HG02798 (cell line): ENCODE data around the gene DNM2.
"Not testable (repeated sequence)": the region's sequence is repeated elsewhere in the genome, so short reads cannot be mapped to it uniquely, and the experiment has no call there.

Experiments used
- ATAC-seq: cut with Tn5 transposase; IDR thresholded peaks from one replicate; pipeline ENCODE4 v1.9.1; 2021; ENCODE audit warnings: mild to moderate bottlenecking; ENCODE audit not compliant: unreplicated experiment, poor library complexity

The DNM2 gene

GRCh38 chr19:10720607-10721125 is 2.8 kb downstream of the DNM2 start:
- ATAC-seq: no peak

DNA sequence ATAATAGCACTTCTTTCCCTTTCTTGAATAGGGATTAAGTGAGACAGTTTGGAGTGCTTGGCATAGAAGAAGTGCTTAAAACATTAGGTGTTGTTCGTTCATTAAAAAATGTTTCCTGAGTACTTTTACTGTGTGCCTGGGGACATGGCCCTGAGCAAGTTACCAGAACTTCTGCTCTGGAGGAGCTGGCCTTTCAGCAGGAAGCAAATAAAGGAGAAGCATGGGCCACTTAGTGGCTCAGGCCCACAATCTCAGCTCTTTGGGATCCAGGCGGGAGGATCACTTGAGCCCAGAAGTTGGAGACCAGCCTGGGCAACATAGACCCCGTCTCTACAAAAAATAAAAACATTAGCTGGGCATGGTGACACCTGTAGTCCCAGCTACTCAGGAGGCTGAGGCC is 5.7 kb downstream of the DNM2 start:
- no peak for ATAC-seq

GRCh38 chr19:10724573-10725071 is 6.7 kb downstream of the DNM2 start:
- no peak for ATAC-seq

- ATAC-seq: no peak
These were observed 7.5 kb downstream of the DNM2 start for GRCh38 chr19:10725415-10725814.

- ATAC-seq: no peak
These were observed 8.4 kb downstream of the DNM2 start for GRCh38 chr19:10726268-10726667.

- no peak for ATAC-seq
These were observed 9.9 kb downstream of the DNM2 start for GRCh38 chr19:10727685-10728201.

DNA sequence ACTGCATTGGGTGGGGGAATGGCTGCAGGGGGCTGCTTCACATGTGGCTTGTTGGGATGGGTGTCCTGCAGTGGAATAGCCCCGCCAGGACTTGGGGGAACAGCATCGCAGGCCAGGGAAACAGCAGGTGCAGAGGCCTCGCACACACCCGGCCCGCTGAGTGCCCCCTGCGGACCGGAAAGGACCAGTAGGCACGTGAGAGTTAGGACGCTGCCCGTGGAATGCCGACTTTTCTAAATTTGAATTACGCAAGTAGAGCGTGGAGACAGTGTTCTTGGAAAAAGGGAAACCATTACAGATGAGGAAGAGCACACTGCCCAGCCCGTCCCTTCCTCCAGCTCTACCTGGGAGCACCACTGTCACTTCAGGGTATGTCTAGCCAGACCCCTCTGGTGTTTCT is 11.5 kb downstream of the DNM2 start:
- no peak for ATAC-seq

- ATAC-seq: no peak
These were observed 13.1 kb downstream of the DNM2 start for GRCh38 chr19:10730932-10731331.

DNA sequence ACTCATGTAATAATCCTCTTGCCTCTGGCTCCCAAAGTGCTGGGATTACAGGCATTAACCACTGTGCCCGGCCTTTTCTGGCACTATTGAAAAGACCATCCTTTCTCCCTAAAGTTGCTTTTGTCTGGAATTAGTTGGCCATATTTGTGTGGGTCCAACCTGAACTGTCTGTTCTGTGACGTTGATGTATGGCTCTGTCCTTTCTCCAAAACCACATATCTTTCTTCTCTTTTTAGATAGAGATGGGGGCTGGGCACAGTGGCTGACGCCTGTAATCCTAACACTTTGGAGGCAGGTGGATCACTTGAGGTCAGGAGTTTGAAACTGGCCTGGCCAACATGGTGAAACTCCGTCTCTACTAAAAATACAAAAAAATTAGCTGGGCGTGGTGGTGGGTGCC is 17.9 kb downstream of the DNM2 start:
- no peak for ATAC-seq

DNA sequence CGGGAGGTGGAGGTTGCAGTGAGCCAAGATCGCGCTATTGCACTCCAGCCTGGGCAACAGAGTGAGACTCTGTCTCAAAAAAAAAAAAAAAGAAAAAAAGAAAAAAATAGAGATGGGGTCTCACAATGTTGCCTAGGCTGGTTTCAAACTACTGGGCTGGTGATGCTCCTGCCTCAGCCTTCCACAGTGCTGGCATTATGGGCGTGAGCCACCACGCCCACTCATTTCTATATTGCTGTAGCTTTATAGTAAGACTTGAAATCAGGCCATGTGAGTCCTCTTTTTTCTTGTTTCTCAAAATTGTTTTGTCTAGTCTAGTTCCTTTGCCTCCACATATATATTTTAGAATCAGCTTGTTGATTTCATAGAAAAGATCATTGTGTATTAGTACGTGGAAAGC is 18.3 kb downstream of the DNM2 start:
- ATAC-seq: no peak

- no peak for ATAC-seq
These were observed 19.2 kb downstream of the DNM2 start for GRCh38 chr19:10736916-10737551.

GRCh38 chr19:10737722-10738121 is 19.8 kb downstream of the DNM2 start:
- ATAC-seq: no peak

DNA sequence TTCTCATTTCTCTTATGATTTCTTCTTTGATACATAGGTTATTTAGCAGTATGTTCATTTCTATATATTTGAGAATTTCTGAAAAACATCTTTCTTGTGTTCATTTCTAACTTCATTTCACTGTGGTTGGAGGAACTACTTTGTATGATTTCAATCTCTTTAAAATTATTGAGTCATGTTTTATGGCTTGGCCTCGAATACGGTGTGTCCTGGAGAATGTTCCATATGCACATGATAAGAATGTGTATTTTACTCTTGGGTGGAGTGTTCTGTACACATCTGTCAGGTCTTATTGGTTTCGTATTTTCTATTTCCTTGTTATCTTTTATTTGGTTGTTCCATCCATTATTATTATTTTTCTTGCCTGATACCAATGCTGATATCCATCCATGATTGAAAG is 22.9 kb downstream of the DNM2 start:
- ATAC-seq: no peak

DNA sequence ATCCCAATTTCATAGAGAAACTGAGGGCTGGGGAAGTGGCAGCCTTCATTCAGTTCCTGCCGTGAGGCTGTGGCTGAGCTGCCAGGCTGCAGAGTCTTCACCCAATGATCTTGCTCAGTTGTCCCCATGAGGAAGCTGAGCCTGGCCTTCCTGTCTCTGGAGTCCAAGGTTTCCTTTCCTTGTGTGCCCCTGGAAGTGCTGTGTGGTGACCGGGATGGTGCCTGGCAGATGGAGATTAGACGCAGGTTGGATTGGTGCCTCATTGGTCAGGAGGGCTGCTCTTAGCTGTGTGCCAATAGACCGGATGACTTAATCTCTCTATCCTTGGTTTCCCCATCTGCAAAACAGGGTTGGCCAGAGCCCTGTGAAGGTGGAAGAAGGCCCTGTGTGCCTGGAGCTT is 24.6 kb downstream of the DNM2 start:
- no peak for ATAC-seq

DNA sequence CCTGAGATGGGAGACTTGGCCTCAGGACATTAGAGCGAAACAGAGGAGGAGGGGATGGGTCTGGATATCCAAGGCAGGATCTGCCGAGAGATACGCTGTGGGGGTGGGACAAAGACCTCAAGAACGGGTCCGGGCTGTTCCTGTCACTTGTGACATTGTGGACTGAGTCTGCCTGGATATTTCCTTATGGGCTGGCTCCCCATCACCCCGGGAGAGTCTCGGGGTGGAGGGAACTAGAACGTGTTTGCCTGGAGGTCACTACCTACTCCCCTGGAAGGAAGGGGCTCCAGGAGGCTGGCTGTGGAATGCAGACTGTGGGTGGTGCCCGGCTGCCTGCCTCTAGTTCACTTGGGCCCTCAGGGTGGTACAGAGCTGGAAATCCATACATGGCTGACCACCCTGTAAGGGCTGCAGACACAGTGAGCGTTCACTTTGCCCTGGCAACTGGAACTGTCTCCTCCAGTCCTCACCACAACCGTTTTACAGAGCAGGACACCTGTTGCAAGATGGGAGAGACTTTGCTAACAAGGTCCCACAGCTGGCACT is 26.4 kb downstream of the DNM2 start:
- no peak for ATAC-seq

GRCh38 chr19:10744801-10745293 is 27.0 kb downstream of the DNM2 start:
- no peak for ATAC-seq

- not testable (repeated sequence) for ATAC-seq
These were observed 28.6 kb downstream of the DNM2 start for GRCh38 chr19:10746437-10746836.

- no peak for ATAC-seq
These were observed 29.4 kb downstream of the DNM2 start for GRCh38 chr19:10747271-10747670.

GRCh38 chr19:10747674-10748073 is 29.8 kb downstream of the DNM2 start:
- ATAC-seq: no peak

DNA sequence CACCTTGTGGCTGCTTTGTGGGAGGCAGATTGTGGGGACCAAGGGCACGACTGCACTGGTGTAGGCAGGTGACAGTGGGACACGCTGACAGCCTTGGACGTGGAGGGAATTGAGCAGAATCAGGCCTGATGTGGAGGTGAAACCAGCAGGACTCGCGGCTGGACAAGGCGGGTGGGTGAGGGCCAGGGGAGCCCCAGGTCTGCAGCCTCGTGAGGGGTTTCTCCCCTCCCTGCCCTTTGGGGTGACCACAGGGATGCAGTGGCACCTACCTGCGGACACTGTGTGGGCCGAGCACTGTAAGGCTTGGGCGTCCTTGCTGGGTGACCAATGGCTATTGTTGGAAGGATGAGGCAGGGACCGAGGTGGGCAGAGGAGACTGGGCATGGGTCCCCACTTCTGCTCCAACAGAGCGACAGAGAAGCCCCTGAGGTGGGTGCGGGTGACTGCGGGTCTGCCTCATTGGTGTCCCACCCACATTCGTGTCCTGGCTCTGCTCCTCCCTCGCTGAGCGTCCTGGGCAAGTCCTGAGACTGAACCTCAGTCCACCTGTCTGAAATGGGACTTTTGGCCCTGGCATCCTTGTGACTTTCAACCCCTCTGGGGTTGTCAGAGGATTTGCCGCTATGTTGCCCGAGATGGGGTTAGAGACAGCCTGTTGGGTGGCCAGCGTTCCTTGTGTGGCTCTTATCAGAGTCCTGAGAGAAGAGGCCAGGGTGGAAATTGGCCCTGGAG is 30.5 kb downstream of the DNM2 start:
- no peak for ATAC-seq

DNA sequence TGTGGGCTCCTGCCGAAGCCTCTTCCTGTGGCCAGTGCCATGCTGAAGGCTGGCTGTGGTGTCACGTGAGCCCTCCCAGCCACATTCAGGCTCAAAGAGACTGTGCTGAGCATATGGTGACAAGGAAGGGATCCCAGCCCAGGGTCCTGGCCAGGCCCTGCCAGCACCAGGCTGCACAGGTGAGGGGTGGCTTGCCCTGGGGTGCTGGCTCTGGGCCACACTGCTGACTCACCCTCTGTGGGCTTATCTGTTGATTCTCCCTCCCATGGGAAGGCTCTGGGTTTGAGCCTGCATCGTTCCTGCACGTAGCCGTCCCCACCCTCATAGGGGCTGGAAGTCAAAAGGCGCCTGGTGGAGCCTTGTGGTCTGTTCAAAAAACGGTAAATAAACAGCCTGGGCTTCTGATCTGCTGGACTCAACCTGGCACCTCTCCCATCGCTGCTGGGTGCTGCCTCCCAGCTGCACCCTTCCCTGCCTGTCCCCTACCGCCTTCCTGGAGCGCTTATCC is 31.1 kb downstream of the DNM2 start:
- no peak for ATAC-seq
